ENCODE results near the gene WWOX.

Gene WWOX

GRCh38 chr16:78919852-78920251 is 820.4 kb downstream of the WWOX start:
- ATAC-seq: no peak
- TF ChIP-seq, protein P1, sequence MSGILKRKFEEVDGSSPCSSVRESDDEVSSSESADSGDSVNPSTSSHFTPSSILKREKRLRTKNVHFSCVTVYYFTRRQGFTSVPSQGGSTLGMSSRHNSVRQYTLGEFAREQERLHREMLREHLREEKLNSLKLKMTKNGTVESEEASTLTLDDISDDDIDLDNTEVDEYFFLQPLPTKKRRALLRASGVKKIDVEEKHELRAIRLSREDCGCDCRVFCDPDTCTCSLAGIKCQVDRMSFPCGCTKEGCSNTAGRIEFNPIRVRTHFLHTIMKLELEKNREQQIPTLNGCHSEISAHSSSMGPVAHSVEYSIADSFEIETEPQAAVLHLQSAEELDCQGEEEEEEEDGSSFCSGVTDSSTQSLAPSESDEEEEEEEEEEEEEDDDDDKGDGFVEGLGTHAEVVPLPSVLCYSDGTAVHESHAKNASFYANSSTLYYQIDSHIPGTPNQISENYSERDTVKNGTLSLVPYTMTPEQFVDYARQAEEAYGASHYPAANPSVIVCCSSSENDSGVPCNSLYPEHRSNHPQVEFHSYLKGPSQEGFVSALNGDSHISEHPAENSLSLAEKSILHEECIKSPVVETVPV (CRISPR knock-in tag; IDR thresholded peaks at IDR 0.05): no peak
- no peak for TF ChIP-seq TOX (CRISPR knock-in tag; IDR thresholded peaks at IDR 0.05; ENCODE audit: borderline replicate concordance)
- TF ChIP-seq ZNF8 (CRISPR knock-in tag; IDR thresholded peaks at IDR 0.05): no peak
- TF ChIP-seq BACH2 (CRISPR knock-in tag; IDR thresholded peaks at IDR 0.05; ENCODE audit: borderline replicate concordance): no peak

- ATAC-seq: no peak
- TF ChIP-seq ZC3H10 (CRISPR knock-in tag; IDR thresholded peaks at IDR 0.05) (no peak), ZFP3 (CRISPR knock-in tag; IDR thresholded peaks at IDR 0.05) (no peak)
Observed at GRCh38 chr16:78920621-78921020, 821.2 kb downstream of the WWOX start.

DNA sequence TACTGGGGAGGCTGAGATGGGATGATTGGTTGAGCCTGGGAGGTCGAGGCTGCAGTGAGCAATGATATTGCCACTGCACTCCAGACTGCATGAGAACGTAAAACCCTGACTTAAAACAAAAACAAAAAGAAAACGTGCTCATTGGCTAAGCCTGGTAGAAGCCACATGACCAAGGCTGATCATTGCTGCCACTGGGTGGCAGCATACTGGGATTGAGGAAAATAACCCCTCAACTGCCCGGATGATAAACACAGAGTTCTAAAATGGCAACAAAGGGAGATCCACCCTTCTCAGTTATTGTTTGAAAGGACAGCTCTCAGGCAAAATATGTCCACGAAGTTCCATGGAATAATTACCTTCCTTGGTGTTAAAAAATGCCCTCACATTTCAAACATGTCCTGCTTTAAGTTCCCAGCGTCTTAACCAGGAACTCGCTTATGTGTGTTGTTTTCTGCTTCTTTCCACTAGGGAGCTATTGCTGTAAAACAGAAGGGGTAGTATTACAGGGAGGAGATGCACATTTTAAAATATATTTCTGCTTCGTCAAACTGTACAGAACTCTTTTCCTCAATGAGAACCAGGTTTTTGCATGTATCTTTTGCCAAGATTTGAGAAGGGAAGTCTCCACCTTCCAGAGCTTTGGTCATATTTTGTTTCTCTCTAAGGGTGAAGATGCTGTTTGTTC is 825.8 kb downstream of the WWOX start:
- no peak for ATAC-seq
- TF ChIP-seq SNAI2 (CRISPR knock-in tag; IDR thresholded peaks at IDR 0.05): no peak
- no peak for TF ChIP-seq ARNTL (CRISPR knock-in tag; IDR thresholded peaks at IDR 0.05; ENCODE audit: borderline replicate concordance, low read depth)
- TF ChIP-seq ZC3H10 (CRISPR knock-in tag; IDR thresholded peaks at IDR 0.05): no peak
- TF ChIP-seq GLIS3 (CRISPR knock-in tag; IDR thresholded peaks at IDR 0.05): no peak
- TF ChIP-seq ZNF70 (CRISPR knock-in tag; IDR thresholded peaks at IDR 0.05): no peak
- no peak for TF ChIP-seq PPARA (CRISPR knock-in tag; IDR thresholded peaks at IDR 0.05; ENCODE audit: borderline replicate concordance)
- TF ChIP-seq TOX (CRISPR knock-in tag; IDR thresholded peaks at IDR 0.05; ENCODE audit: borderline replicate concordance): no peak
- no peak for TF ChIP-seq BACH2 (CRISPR knock-in tag; IDR thresholded peaks at IDR 0.05; ENCODE audit: borderline replicate concordance)
- no peak for TF ChIP-seq ZNF565 (CRISPR knock-in tag; conservative IDR thresholded peaks at IDR 0.05; ENCODE audit: low read depth)
- TF ChIP-seq, protein P2, sequence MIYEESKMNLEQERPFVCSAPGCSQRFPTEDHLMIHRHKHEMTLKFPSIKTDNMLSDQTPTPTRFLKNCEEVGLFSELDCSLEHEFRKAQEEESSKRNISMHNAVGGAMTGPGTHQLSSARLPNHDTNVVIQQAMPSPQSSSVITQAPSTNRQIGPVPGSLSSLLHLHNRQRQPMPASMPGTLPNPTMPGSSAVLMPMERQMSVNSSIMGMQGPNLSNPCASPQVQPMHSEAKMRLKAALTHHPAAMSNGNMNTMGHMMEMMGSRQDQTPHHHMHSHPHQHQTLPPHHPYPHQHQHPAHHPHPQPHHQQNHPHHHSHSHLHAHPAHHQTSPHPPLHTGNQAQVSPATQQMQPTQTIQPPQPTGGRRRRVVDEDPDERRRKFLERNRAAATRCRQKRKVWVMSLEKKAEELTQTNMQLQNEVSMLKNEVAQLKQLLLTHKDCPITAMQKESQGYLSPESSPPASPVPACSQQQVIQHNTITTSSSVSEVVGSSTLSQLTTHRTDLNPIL (CRISPR knock-in tag; IDR thresholded peaks at IDR 0.05; ENCODE audit: low read depth): no peak
- TF ChIP-seq, protein P1 (CRISPR knock-in tag; IDR thresholded peaks at IDR 0.05): no peak
- TF ChIP-seq ZFP30 (CRISPR knock-in tag; IDR thresholded peaks at IDR 0.05): no peak
- no peak for TF ChIP-seq ZNF8 (CRISPR knock-in tag; IDR thresholded peaks at IDR 0.05)
- no peak for TF ChIP-seq TCF4 (CRISPR knock-in tag; IDR thresholded peaks at IDR 0.05; ENCODE audit: borderline replicate concordance)
- TF ChIP-seq RARB (CRISPR knock-in tag; IDR thresholded peaks at IDR 0.05): no peak
- TF ChIP-seq, protein P3, sequence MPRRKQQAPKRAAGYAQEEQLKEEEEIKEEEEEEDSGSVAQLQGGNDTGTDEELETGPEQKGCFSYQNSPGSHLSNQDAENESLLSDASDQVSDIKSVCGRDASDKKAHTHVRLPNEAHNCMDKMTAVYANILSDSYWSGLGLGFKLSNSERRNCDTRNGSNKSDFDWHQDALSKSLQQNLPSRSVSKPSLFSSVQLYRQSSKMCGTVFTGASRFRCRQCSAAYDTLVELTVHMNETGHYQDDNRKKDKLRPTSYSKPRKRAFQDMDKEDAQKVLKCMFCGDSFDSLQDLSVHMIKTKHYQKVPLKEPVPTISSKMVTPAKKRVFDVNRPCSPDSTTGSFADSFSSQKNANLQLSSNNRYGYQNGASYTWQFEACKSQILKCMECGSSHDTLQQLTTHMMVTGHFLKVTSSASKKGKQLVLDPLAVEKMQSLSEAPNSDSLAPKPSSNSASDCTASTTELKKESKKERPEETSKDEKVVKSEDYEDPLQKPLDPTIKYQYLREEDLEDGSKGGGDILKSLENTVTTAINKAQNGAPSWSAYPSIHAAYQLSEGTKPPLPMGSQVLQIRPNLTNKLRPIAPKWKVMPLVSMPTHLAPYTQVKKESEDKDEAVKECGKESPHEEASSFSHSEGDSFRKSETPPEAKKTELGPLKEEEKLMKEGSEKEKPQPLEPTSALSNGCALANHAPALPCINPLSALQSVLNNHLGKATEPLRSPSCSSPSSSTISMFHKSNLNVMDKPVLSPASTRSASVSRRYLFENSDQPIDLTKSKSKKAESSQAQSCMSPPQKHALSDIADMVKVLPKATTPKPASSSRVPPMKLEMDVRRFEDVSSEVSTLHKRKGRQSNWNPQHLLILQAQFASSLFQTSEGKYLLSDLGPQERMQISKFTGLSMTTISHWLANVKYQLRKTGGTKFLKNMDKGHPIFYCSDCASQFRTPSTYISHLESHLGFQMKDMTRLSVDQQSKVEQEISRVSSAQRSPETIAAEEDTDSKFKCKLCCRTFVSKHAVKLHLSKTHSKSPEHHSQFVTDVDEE (CRISPR knock-in tag; IDR thresholded peaks at IDR 0.05): no peak
- no peak for TF ChIP-seq PATZ1 (CRISPR knock-in tag; IDR thresholded peaks at IDR 0.05; ENCODE audit: borderline replicate concordance)
- TF ChIP-seq ESRRG (CRISPR knock-in tag; IDR thresholded peaks at IDR 0.05): no peak

All from SK-N-SH treated with all-trans-retinoic acid at 6 μM for 48 hours (cell line).